K562 (cell line): ENCODE data around the gene IL23A. TPM values are rescaled to one million over a fixed set of nuclear protein-coding genes. Genes with fewer than 3 reads are reported as not detected.
A peak's percentile ranks its signal among the peaks of the same experiment; 100 is the strongest.

Experiments used
- ARHGAP35 ChIP-seq: fragments of 450-650 bp; IDR thresholded peaks from 2 replicates; pipeline ENCODE4 v1.6.1; 2018; ENCODE audit not compliant: partially characterized antibody
- ATF6 ChIP-seq: sonication (generic); formaldehyde crosslinking; IDR thresholded peaks from 2 replicates; pipeline ENCODE4 v1.4.0; 2020; ENCODE audit warnings: mild to moderate bottlenecking, missing genetic modification reagents
- DACH1 ChIP-seq: fragments of 450-650 bp; IDR thresholded peaks from 2 replicates; pipeline ENCODE4 v1.6.1; 2018; ENCODE audit not compliant: partially characterized antibody
- E2F1 ChIP-seq: sonication (generic); formaldehyde crosslinking; IDR thresholded peaks from 2 replicates; pipeline ENCODE4 v1.8.1; 2023; ENCODE audit warnings: mild to moderate bottlenecking, missing genetic modification reagents, moderate library complexity
- ETV1 ChIP-seq: fragments of 450-650 bp; conservative IDR thresholded peaks from 2 replicates; pipeline ENCODE4 v1.6.1; 2016; ENCODE audit warnings: missing genetic modification characterization, control low read depth, low read depth, missing compliant biosample characterization
- JUN ChIP-seq, 2 experiments: sonication (generic) in 1 of 2; formaldehyde crosslinking in 1 of 2; IDR thresholded peaks; 2 replicates each; pipeline versions ENCODE4 v1.6.1 to v1.8.0; 2012 to 2022; ENCODE audit warnings: borderline replicate concordance in 2 of 2, mild to moderate bottlenecking in 2 of 2, improper control_type of control experiment in 1 of 2, low read depth in 1 of 2, low read length in 1 of 2, missing genetic modification reagents in 1 of 2
- KAT2B ChIP-seq: IDR thresholded peaks from one replicate; pipeline ENCODE4 v1.6.1; 2012; ENCODE audit warnings: low read depth, mild to moderate bottlenecking, control low read depth, inconsistent platforms, low read length, moderate library complexity
- NELFE ChIP-seq: IDR thresholded peaks from 2 replicates; pipeline ENCODE4 v1.6.1; 2011; ENCODE audit warnings: mild to moderate bottlenecking; ENCODE audit not compliant: insufficient read depth, insufficient read length
- NEUROD1 ChIP-seq: fragments of 150-350 bp; IDR thresholded peaks from 2 replicates; pipeline ENCODE4 v1.6.1; 2014; ENCODE audit warnings: borderline replicate concordance, low read length, low read depth; ENCODE audit not compliant: partially characterized antibody
- NR3C1 ChIP-seq: sonication (generic); formaldehyde crosslinking; IDR thresholded peaks from 2 replicates; pipeline ENCODE4 v1.8.1; 2022; ENCODE audit warnings: missing genetic modification reagents
- NUFIP1 ChIP-seq: fragments of 450-650 bp; IDR thresholded peaks from 2 replicates; pipeline ENCODE4 v1.6.1; 2018; ENCODE audit not compliant: partially characterized antibody
- PCBP2 ChIP-seq: fragments of 200-400 bp; formaldehyde crosslinking; IDR thresholded peaks from 2 replicates; pipeline ENCODE4 v1.6.1; 2018; ENCODE audit warnings: low read length, low read depth, mild to moderate bottlenecking, moderate library complexity; ENCODE audit not compliant: poor library complexity, severe bottlenecking
- UBTF ChIP-seq, 2 experiments: IDR thresholded peaks; 2 replicates each; pipeline ENCODE4 v1.6.1; 2012; ENCODE audit warnings: improper control_type of control experiment in 2 of 2, low read depth in 2 of 2, low read length in 2 of 2, borderline replicate concordance in 1 of 2
- ZBTB1 ChIP-seq: sonication (generic); formaldehyde crosslinking; IDR thresholded peaks from 2 replicates; pipeline ENCODE4 v1.8.1; 2023; ENCODE audit warnings: missing genetic modification reagents, low read depth, mild to moderate bottlenecking, borderline replicate concordance
- ZNF830 ChIP-seq: fragments of 250-450 bp; sonication (Bioruptor Pico); IDR thresholded peaks from 2 replicates; pipeline ENCODE4 v1.5.0; 2021; ENCODE audit warnings: mild to moderate bottlenecking
- polyA plus RNA-seq, 8 experiments: library from polyadenylated mRNA; depleted of rRNA in 4 of 8; stranded (reverse) in 5 of 8; unstranded in 3 of 8; fragments of >200 nt; fragmentation: Nextera tagmentation in 2 of 8; fragmentation: Illumina TruSeq in 1 of 8; extraction: Ambion mirVana in 2 of 8; extraction: Trizol in 1 of 8; gene quantifications; 2 replicates each; pipeline versions ENCODE4 v1.2.1 to v1.2.3, GENCODE V29; 2011 to 2014; ENCODE audit warnings: inconsistent platforms in 1 of 8, missing spikeins in 1 of 8
- total RNA-seq, 7 experiments: library from RNA; depleted of rRNA in 6 of 7; stranded (reverse); fragments of >200 nt in 6 of 7; fragmentation: Illumina TruSeq in 2 of 7; extraction: Trizol in 2 of 7; gene quantifications; 2 replicates each; pipeline versions ENCODE4 v1.2.1 to v1.2.3, GENCODE V29; 2011 to 2021; ENCODE audit warnings: low replicate concordance in 1 of 7
- TF ChIP-seq, protein P1 (sequence below): fragments of 250-450 bp; sonication (Bioruptor Pico); IDR thresholded peaks from 2 replicates; pipeline ENCODE4 v1.4.0; 2020; ENCODE audit warnings: borderline replicate concordance
- TF ChIP-seq, protein P2 (sequence below): fragments of 450-650 bp; conservative IDR thresholded peaks from 2 replicates; pipeline ENCODE4 v1.6.1; 2016; ENCODE audit warnings: missing genetic modification characterization, low read depth, mild to moderate bottlenecking, missing compliant biosample characterization, moderate library complexity

Gene IL23A
- total and polyA plus RNA-seq, 9 of the 15 experiments (the other 6 are each of a cell fraction or from before 2014, with no cell fraction given): 4.4 to 37.2 (median 9.6) TPM

DNA sequence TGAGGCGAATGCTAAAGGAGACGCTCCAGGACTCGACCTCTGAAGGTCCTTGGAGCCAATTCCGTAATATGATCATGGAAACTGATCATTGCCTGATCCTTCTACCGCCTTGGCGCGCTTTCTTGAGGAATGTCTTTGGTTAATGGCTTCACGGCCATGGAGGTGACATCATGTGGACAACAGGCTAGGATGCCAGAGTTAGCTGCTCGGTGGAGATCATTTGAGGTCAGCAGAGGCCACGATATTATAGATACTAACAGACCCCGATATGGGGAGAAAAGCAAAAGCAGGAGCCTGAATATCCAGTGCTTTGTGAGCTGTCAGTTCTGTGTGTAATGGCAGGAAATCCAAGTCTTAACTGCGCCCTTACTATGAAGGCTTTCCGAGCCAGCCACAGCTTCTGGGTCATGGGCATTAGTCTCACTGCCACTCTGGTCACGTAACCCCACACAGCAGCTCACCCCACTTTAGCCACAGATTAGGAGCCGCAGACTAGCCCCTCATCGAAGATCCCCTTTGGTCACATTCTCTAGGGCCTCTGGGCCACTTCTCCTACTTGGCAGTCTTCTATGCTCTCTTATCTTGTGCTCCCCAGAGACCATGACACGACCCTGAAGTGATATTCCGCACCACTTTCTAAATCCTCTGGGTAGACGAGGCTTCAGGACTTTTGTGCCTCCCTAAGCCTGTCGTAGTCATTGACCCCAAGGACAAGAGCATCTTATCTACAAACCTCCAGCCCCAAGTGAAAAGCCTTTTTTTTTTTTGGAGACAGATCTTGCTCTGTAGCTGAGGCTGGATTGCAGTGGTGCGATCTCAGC, 37.8 kb upstream of the IL23A start (continued):
- TF ChIP-seq E2F1 (peak; percentile 77; the same call in 1 of the 2 replicates), ZBTB1 (no peak), ZNF830 (CRISPR knock-in tag) (no peak), NR3C1 (CRISPR knock-in tag) (no peak), NEUROD1 (no peak), ARHGAP35 (no peak), ETV1 (tag) (0 out of 2 replicates have a peak, but pooled peaks have one; percentile 11), KAT2B (no peak), PCBP2 (no peak), UBTF (IDR thresholded peaks at IDR 0.05; ENCODE audit: borderline replicate concordance in 1 of 2, low read depth in 2 of 2, low read length in 2 of 2) (peak in 1 of 2 experiments; percentile 73; a peak in 2 of 4 replicates), NUFIP1 (peak; percentile 67), JUN (IDR thresholded peaks at IDR 0.05; ENCODE audit: borderline replicate concordance, low read depth, low read length) (0 out of 2 replicates have a peak, but pooled peaks have one; percentile 13), JUN (CRISPR knock-in tag; IDR thresholded peaks at IDR 0.05; ENCODE audit: borderline replicate concordance) (no peak), DACH1 (no peak), NELFE (no peak), ATF6 (CRISPR knock-in tag) (peak; percentile 58; the same call in 1 of the 2 replicates)
- TF ChIP-seq, protein P1, sequence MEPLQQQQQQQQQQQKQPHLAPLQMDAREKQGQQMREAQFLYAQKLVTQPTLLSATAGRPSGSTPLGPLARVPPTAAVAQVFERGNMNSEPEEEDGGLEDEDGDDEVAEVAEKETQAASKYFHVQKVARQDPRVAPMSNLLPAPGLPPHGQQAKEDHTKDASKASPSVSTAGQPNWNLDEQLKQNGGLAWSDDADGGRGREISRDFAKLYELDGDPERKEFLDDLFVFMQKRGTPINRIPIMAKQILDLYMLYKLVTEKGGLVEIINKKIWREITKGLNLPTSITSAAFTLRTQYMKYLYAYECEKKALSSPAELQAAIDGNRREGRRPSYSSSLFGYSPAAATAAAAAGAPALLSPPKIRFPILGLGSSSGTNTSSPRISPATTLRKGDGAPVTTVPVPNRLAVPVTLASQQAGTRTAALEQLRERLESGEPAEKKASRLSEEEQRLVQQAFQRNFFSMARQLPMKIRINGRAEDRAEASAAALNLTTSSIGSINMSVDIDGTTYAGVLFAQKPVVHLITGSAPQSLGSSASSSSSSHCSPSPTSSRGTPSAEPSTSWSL (CRISPR knock-in tag): no peak
- TF ChIP-seq, protein P2, sequence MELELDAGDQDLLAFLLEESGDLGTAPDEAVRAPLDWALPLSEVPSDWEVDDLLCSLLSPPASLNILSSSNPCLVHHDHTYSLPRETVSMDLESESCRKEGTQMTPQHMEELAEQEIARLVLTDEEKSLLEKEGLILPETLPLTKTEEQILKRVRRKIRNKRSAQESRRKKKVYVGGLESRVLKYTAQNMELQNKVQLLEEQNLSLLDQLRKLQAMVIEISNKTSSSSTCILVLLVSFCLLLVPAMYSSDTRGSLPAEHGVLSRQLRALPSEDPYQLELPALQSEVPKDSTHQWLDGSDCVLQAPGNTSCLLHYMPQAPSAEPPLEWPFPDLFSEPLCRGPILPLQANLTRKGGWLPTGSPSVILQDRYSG (tag): peak; percentile 81
